ENCODE results near the gene PARD6B. TPM values are rescaled to one million over a fixed set of nuclear protein-coding genes. Genes with fewer than 3 reads are reported as not detected.

PARD6B gene
- total and polyA plus RNA-seq, 2 donors (not counting 3 experiments of a cell fraction or from before 2014, with no cell fraction given): 0.03 TPM; not detected in 1

DNA sequence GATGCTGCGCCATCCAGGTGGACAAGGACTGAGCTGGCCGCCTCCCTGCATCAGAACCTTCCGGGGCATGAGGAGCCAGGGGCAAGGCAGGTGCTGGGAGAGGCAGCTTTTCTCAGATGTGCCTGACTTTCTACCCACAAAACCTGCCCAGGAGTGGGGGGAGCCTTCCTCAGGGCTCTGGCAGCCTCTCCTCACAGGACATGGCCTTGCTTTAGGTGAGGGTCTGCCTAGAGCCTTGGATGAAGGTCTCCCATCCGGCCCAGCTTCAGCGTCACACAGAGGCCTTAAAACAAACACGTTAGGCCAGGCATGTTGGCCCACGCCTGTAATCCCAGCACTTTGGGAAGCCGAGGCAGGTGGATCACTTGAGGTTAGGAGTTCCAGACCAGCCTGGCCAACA, 70.9 kb downstream of the PARD6B start:
- Histone ChIP-seq H3K79me2 (ENCODE audit: control insufficient read depth, insufficient read depth, low read length) (no peaks in the 10 kb centered on the region), H3K36me3 (ENCODE audit: control insufficient read depth in 2 of 2, extremely low read depth in 1 of 2, insufficient read depth in 2 of 2, low read length in 2 of 2) (no peaks in the 10 kb centered on the region), H2AFZ (ENCODE audit: low read depth, low read length) (no peak overlapping the region), H3K27me3 (ENCODE audit: control insufficient read depth in 2 of 2, insufficient read depth in 2 of 2, low read length in 2 of 2) (peaks cover 0 to 7% of the 10 kb centered on the region in 2 experiments), H4K20me1 (replicated peaks; ENCODE audit: control insufficient read depth, extremely low read depth, insufficient read depth, low read length) (no peaks in the 10 kb centered on the region), H3K27ac (ENCODE audit: insufficient read depth, low read depth, low read length) (no peak overlapping the region), H3K4me2 (ENCODE audit: insufficient read depth, low read length) (no peak overlapping the region), H3K9me1 (replicated peaks; ENCODE audit: control insufficient read depth, extremely low read depth, insufficient read depth, low read length) (no peaks in the 10 kb centered on the region), H3K4me1 (ENCODE audit: control insufficient read depth, extremely low read depth, insufficient read depth, low read length) (no peaks in the 10 kb centered on the region), H3K4me3 (replicated peaks in 1 of 3; ENCODE audit: insufficient read depth in 1 of 3, low read depth in 1 of 3, low read length in 3 of 3) (no peak overlapping the region), H3K9me3 (replicated peaks; ENCODE audit: control insufficient read depth, insufficient read depth, low read length) (no peaks in the 10 kb centered on the region), H3K9ac (replicated peaks; ENCODE audit: extremely low read depth, insufficient read depth, low read length) (no peak overlapping the region)
- FAIRE-seq (no peak), DNase-seq (ENCODE audit: low read depth, low spot score) (no peak)
- dilution Hi-C loops (cut with MboI; ENCODE audit: extremely low pct_ligation_motif_present, low sequenced_read_pairs) (no loop called here), intact Hi-C loops (cut with micrococcal nuclease) (no loop called here)
- ChIA-PET CTCF (interaction anchor here (1.0 to 1.6 kb wide), 2 partner anchors 8 to 12 kb away, joined by 3 to 5 read pairs; partner anchors contain the start of gene BCAS4), POLR2A (no interaction called here)
- no TSS peak for BruUV-seq (replicated peaks)
- no peak for TF ChIP-seq POLR2A (IDR thresholded peaks at IDR 0.05; ENCODE audit: low read depth, low read length)
- no peak for TF ChIP-seq POLR2AphosphoS5 (IDR thresholded peaks at IDR 0.05; ENCODE audit: insufficient read depth, low read depth, low read length)
- no peak for TF ChIP-seq MYC (IDR thresholded peaks at IDR 0.05; ENCODE audit: low read depth, low read length)
- TF ChIP-seq, protein P1, sequence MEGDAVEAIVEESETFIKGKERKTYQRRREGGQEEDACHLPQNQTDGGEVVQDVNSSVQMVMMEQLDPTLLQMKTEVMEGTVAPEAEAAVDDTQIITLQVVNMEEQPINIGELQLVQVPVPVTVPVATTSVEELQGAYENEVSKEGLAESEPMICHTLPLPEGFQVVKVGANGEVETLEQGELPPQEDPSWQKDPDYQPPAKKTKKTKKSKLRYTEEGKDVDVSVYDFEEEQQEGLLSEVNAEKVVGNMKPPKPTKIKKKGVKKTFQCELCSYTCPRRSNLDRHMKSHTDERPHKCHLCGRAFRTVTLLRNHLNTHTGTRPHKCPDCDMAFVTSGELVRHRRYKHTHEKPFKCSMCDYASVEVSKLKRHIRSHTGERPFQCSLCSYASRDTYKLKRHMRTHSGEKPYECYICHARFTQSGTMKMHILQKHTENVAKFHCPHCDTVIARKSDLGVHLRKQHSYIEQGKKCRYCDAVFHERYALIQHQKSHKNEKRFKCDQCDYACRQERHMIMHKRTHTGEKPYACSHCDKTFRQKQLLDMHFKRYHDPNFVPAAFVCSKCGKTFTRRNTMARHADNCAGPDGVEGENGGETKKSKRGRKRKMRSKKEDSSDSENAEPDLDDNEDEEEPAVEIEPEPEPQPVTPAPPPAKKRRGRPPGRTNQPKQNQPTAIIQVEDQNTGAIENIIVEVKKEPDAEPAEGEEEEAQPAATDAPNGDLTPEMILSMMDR (IDR thresholded peaks at IDR 0.05; ENCODE audit: extremely low read depth in 1 of 2, insufficient read depth in 1 of 2, low read depth in 1 of 2, low read length in 2 of 2): no peak
- TF ChIP-seq JUN (IDR thresholded peaks at IDR 0.05; ENCODE audit: borderline replicate concordance, insufficient read depth, insufficient read length, low read depth): no peak
- TF ChIP-seq, protein P2, sequence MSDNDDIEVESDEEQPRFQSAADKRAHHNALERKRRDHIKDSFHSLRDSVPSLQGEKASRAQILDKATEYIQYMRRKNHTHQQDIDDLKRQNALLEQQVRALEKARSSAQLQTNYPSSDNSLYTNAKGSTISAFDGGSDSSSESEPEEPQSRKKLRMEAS (IDR thresholded peaks at IDR 0.05; ENCODE audit: insufficient read depth, insufficient read length): no peak
- TF ChIP-seq FOS (IDR thresholded peaks at IDR 0.05; ENCODE audit: borderline replicate concordance, insufficient read depth, low read length): no peak
- no peak for TF ChIP-seq GATA2 (IDR thresholded peaks at IDR 0.05; ENCODE audit: insufficient read depth, insufficient read length, low read depth, low read length)
- no peak for TF ChIP-seq EZH2 (IDR thresholded peaks at IDR 0.05; ENCODE audit: borderline replicate concordance, low read depth, low read length, severe bottlenecking)

Measured in endothelial cell of umbilical vein (primary cell).